ENCODE data around the gene CRYGS. TPM values are rescaled to one million over a fixed set of nuclear protein-coding genes. Genes with fewer than 3 reads are reported as not detected.

Gene CRYGS
- total and polyA plus RNA-seq, 9 donors: 1.2 to 3.3 (median 2.2) TPM

DNA sequence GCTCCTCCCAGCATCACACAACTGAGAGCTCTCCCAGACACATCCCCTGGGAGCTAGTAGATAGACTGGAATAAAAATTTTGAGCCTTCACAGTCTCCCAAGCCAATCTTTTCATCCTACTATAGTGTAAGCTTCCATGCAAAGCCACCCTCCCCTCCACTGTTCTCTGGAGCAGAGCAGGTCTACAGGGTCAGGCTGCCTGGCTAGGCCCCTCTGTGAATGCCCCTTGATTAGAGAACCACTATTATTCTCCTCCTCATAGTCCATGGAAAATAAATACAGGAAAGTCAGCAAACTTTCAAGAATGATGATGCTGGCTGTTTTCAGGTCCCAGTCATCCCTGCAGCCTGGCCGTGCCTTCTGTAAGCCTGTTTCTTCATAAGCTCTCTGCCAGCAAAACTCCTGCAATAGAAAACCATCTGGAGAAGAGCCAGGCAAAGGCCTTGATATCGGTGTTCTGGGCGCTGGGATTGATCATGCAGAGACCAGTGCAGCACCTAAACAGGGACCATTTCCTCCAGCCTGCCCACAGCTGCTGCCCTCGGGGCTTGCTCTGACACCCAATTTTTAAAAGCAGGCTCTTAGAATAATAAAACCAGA, 51.7 kb downstream of the CRYGS start:
- no peak overlapping the region for H3K27ac ChIP-seq
- TF ChIP-seq POLR2A (IDR thresholded peaks at IDR 0.05): no peak
- TF ChIP-seq, protein P1, sequence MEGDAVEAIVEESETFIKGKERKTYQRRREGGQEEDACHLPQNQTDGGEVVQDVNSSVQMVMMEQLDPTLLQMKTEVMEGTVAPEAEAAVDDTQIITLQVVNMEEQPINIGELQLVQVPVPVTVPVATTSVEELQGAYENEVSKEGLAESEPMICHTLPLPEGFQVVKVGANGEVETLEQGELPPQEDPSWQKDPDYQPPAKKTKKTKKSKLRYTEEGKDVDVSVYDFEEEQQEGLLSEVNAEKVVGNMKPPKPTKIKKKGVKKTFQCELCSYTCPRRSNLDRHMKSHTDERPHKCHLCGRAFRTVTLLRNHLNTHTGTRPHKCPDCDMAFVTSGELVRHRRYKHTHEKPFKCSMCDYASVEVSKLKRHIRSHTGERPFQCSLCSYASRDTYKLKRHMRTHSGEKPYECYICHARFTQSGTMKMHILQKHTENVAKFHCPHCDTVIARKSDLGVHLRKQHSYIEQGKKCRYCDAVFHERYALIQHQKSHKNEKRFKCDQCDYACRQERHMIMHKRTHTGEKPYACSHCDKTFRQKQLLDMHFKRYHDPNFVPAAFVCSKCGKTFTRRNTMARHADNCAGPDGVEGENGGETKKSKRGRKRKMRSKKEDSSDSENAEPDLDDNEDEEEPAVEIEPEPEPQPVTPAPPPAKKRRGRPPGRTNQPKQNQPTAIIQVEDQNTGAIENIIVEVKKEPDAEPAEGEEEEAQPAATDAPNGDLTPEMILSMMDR (IDR thresholded peaks at IDR 0.05): no peak
- no peak for TF ChIP-seq EP300 (IDR thresholded peaks at IDR 0.05)
- 44 to 78% (median 49%) methylated on average over 4 of the region's 4 CpGs for WGBS, 3 donors
- no peaks in the 10 kb centered on the region for H3K9me3 ChIP-seq
- no peak overlapping the region for H3K4me3 ChIP-seq
- DNase-seq: no peak
- intact Hi-C loops (cut with DNase I): no loop called here
- H3K4me1 ChIP-seq (ENCODE audit: insufficient read depth): peaks cover 1% of the 10 kb centered on the region
- no peaks in the 10 kb centered on the region for H3K27me3 ChIP-seq
- no peaks in the 10 kb centered on the region for H3K36me3 ChIP-seq

DNA sequence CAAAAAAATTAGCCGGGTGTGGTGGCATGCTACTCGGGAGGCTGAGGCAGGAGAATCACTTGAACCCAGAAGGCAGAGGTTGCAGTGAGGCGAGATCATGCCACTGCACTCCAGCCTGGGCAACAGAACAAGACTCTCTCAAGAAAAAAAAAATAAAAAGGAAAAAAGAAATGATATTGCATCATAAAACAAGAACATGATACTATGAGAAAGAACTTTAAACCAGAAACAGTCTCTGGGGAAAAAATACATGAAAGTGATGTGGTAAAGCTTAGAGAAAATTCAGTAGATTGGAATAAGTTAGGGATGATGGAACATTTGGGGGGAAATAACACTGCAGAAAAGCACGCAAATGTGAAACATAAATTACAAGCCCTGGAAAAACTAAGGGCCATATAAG, 54.7 kb downstream of the CRYGS start:
- no peaks in the 10 kb centered on the region for H3K9me3 ChIP-seq
- no peak for DNase-seq
- H3K4me3 ChIP-seq: no peak overlapping the region
- no peak overlapping the region for H3K27ac ChIP-seq
- H3K36me3 ChIP-seq: no peaks in the 10 kb centered on the region
- no peaks in the 10 kb centered on the region for H3K4me1 ChIP-seq (ENCODE audit: insufficient read depth)
- TF ChIP-seq POLR2A (IDR thresholded peaks at IDR 0.05) (no peak), EP300 (IDR thresholded peaks at IDR 0.05) (no peak)
- TF ChIP-seq, protein P1 (IDR thresholded peaks at IDR 0.05): no peak
- no peaks in the 10 kb centered on the region for H3K27me3 ChIP-seq
- intact Hi-C loops (cut with DNase I): no loop called here
- WGBS, 3 donors: 75 to 87% (median 79%) methylated on average over 4 of the region's 4 CpGs

Other genes with a start within 250 kb of the CRYGS start
- 1 to 10 TPM; 1.4 to 6.7 (median 4.1) TPM for gene DGKG, start 182.1 kb downstream of the CRYGS start, total RNA-seq
- 1 to 10 TPM; 1.0 to 7.0 TPM for gene DGKG, start 182.1 kb downstream of the CRYGS start, polyA plus RNA-seq
- gene TBCCD1, start 23.0 kb upstream of the CRYGS start, total RNA-seq: 10 to 100 TPM in 5 of 7 donors, 1 to 10 TPM in 2; 8.8 to 12.4 (median 10.6) TPM
- 10 to 100 TPM in 1 of 2 donors, 1 to 10 TPM in 1; 6.9 to 11.1 TPM for gene TBCCD1, start 23.0 kb upstream of the CRYGS start, polyA plus RNA-seq
- gene DNAJB11, start 26.3 kb upstream of the CRYGS start, total RNA-seq: 10 to 100 TPM; 17.7 to 33.4 (median 22.3) TPM
- 10 to 100 TPM; 23.8 to 38.2 TPM for gene DNAJB11, start 26.3 kb upstream of the CRYGS start, polyA plus RNA-seq
- 1 to 10 TPM in 1 of 7 donors, under 1 TPM in 1, not detected in 5; 0.25 to 1.7 TPM for gene AHSG, start 68.7 kb upstream of the CRYGS start, total RNA-seq
- not detected for gene AHSG, start 68.7 kb upstream of the CRYGS start, polyA plus RNA-seq
- gene FETUB, start 96.0 kb upstream of the CRYGS start, total RNA-seq: not detected
- not detected for gene FETUB, start 96.0 kb upstream of the CRYGS start, polyA plus RNA-seq
- gene HRG, start 121.6 kb upstream of the CRYGS start, total RNA-seq: under 1 TPM in 1 of 7 donors, not detected in 6; 0.13 TPM
- gene HRG, start 121.6 kb upstream of the CRYGS start, polyA plus RNA-seq: not detected
- gene KNG1, start 173.0 kb upstream of the CRYGS start, total RNA-seq: under 1 TPM in 3 of 7 donors, not detected in 4; 0.23 to 0.52 (median 0.48) TPM
- gene KNG1, start 173.0 kb upstream of the CRYGS start, polyA plus RNA-seq: not detected
- 100 to 1,000 TPM; 347 to 961 (median 629) TPM for gene EIF4A2, start 239.2 kb upstream of the CRYGS start, total RNA-seq
- gene EIF4A2, start 239.2 kb upstream of the CRYGS start, polyA plus RNA-seq: 100 to 1,000 TPM; 774 to 842 TPM

All from ovary (tissue), 9 donors.